Large intestine (tissue), 3 donors: Measurements from ENCODE around the gene LRRC32. TPM values are rescaled to one million over a fixed set of nuclear protein-coding genes. Genes with fewer than 3 reads are reported as not detected.
A peak's percentile ranks its signal among the peaks of the same experiment; 100 is the strongest.

ENCODE experiments used
- DNase-seq, 2 donors: peaks; one replicate each; pipeline versions ENCODE4 v3.0.0 to v3.0.0-alpha.2; 2013
- H3K27ac ChIP-seq: one replicate; pipeline ENCODE4 v1.5.1; 2013; ENCODE audit warnings: low read length
- H3K27me3 ChIP-seq: 2 replicates; pipeline ENCODE4 v1.6.1; 2013; ENCODE audit warnings: low read length; ENCODE audit not compliant: control insufficient read depth, insufficient read depth
- H3K36me3 ChIP-seq: 2 replicates; pipeline ENCODE4 v1.6.1; 2013; ENCODE audit warnings: low read length; ENCODE audit not compliant: control insufficient read depth, insufficient read depth
- H3K4me1 ChIP-seq: one replicate; pipeline ENCODE4 v1.6.1; 2013; ENCODE audit warnings: low read length; ENCODE audit not compliant: control insufficient read depth, insufficient read depth
- H3K4me3 ChIP-seq: one replicate; pipeline ENCODE4 v1.5.1; 2013; ENCODE audit warnings: low read length
- H3K9me3 ChIP-seq: one replicate; pipeline ENCODE4 v1.6.1; 2013; ENCODE audit warnings: mild to moderate bottlenecking, low read depth, low read length, moderate library complexity; ENCODE audit not compliant: control insufficient read depth
- whole genome bisulfite sequencing: methylation state at CpG from one replicate; pipeline ENCODE4 v1.1.5; 2013; ENCODE audit warnings: low lambda C conversion rate; ENCODE audit not compliant: insufficient coverage; 5-methylcytosine and 5-hydroxymethylcytosine counted together
- polyA plus RNA-seq: library from polyadenylated mRNA; unstranded; fragments of 120-200 nt; gene quantifications from one replicate; pipeline ENCODE4 v1.2.1, GENCODE V29; 2013

The LRRC32 gene
- polyA plus RNA-seq, 1 donor, result 11.6 TPM

GRCh38 chr11:76700177-76701100 lies 29.9 kb upstream of the LRRC32 start:
- peak; percentile 13 to 24 for DNase-seq
- peaks cover 2% of the 10 kb centered on the region for H3K27me3 ChIP-seq
- no peak overlapping the region for H3K27ac ChIP-seq
- no peaks in the 10 kb centered on the region for H3K4me1 ChIP-seq
- no peak overlapping the region for H3K4me3 ChIP-seq
- no peaks in the 10 kb centered on the region for H3K9me3 ChIP-seq
- no peaks in the 10 kb centered on the region for H3K36me3 ChIP-seq
- WGBS, result 40% methylated on average over 2 of the region's 16 CpGs

- no peaks in the 10 kb centered on the region for H3K9me3 ChIP-seq
- no peaks in the 10 kb centered on the region for H3K36me3 ChIP-seq
- no peak overlapping the region for H3K4me3 ChIP-seq
- no peak overlapping the region for H3K27ac ChIP-seq
- no peaks in the 10 kb centered on the region for H3K27me3 ChIP-seq
- no peak for DNase-seq
- H3K4me1 ChIP-seq, result no peaks in the 10 kb centered on the region
- no CpG with 5 or more reads among the region's 3 CpGs for WGBS
Observed at GRCh38 chr11:76699451-76700091, 29.0 kb upstream of the LRRC32 start.

- WGBS, result no CpG with 5 or more reads among the region's 17 CpGs
- Histone ChIP-seq H3K27ac (no peak overlapping the region), H3K27me3 (no peaks in the 10 kb centered on the region), H3K4me1 (no peaks in the 10 kb centered on the region), H3K36me3 (no peaks in the 10 kb centered on the region), H3K9me3 (no peaks in the 10 kb centered on the region), H3K4me3 (no peak overlapping the region)
- no peak for DNase-seq
Observed at GRCh38 chr11:76698321-76699043, 27.9 kb upstream of the LRRC32 start.

GRCh38 chr11:76696756-76697155 lies 26.2 kb upstream of the LRRC32 start:
- Histone ChIP-seq H3K9me3 (no peaks in the 10 kb centered on the region), H3K36me3 (no peaks in the 10 kb centered on the region), H3K4me3 (no peak overlapping the region), H3K27me3 (no peaks in the 10 kb centered on the region), H3K4me1 (no peaks in the 10 kb centered on the region), H3K27ac (no peak overlapping the region)
- no peak for DNase-seq
- no CpG with 5 or more reads among the region's 12 CpGs for WGBS

- no CpG with 5 or more reads among the region's 6 CpGs for WGBS
- Histone ChIP-seq H3K36me3 (no peaks in the 10 kb centered on the region), H3K27ac (no peak overlapping the region), H3K9me3 (no peaks in the 10 kb centered on the region), H3K4me1 (no peaks in the 10 kb centered on the region), H3K4me3 (no peak overlapping the region), H3K27me3 (no peaks in the 10 kb centered on the region)
- no peak for DNase-seq
Observed at GRCh38 chr11:76695771-76696170, 25.2 kb upstream of the LRRC32 start.

GRCh38 chr11:76695133-76695532 lies 24.6 kb upstream of the LRRC32 start:
- Histone ChIP-seq H3K9me3 (no peaks in the 10 kb centered on the region), H3K27ac (no peak overlapping the region), H3K27me3 (no peaks in the 10 kb centered on the region), H3K36me3 (no peaks in the 10 kb centered on the region), H3K4me3 (no peak overlapping the region), H3K4me1 (no peaks in the 10 kb centered on the region)
- no peak for DNase-seq
- WGBS, result 60% methylated on average over 1 of the region's 13 CpGs

GRCh38 chr11:76694664-76695063 lies 24.1 kb upstream of the LRRC32 start:
- Histone ChIP-seq H3K4me1 (no peaks in the 10 kb centered on the region), H3K9me3 (no peaks in the 10 kb centered on the region), H3K27me3 (no peaks in the 10 kb centered on the region), H3K27ac (no peak overlapping the region), H3K36me3 (no peaks in the 10 kb centered on the region), H3K4me3 (no peak overlapping the region)
- WGBS, result 44% methylated on average over 1 of the region's 7 CpGs
- no peak for DNase-seq

GRCh38 chr11:76693806-76694205 lies 23.3 kb upstream of the LRRC32 start:
- Histone ChIP-seq H3K27ac (no peak overlapping the region), H3K27me3 (no peaks in the 10 kb centered on the region), H3K9me3 (no peaks in the 10 kb centered on the region), H3K4me1 (no peaks in the 10 kb centered on the region), H3K36me3 (no peaks in the 10 kb centered on the region), H3K4me3 (no peak overlapping the region)
- no peak for DNase-seq

GRCh38 chr11:76692956-76693355 lies 22.4 kb upstream of the LRRC32 start:
- 100% methylated on average over 1 of the region's 7 CpGs for WGBS
- Histone ChIP-seq H3K4me3 (no peak overlapping the region), H3K27ac (no peak overlapping the region), H3K36me3 (no peaks in the 10 kb centered on the region), H3K9me3 (no peaks in the 10 kb centered on the region), H3K27me3 (no peaks in the 10 kb centered on the region), H3K4me1 (no peaks in the 10 kb centered on the region)
- no peak for DNase-seq

- no peaks in the 10 kb centered on the region for H3K27me3 ChIP-seq
- no peaks in the 10 kb centered on the region for H3K36me3 ChIP-seq
- H3K4me3 ChIP-seq, result no peak overlapping the region
- DNase-seq, result no peak
- H3K27ac ChIP-seq, result no peak overlapping the region
- no peaks in the 10 kb centered on the region for H3K9me3 ChIP-seq
- no CpG with 5 or more reads among the region's 1 CpG for WGBS
- H3K4me1 ChIP-seq, result no peaks in the 10 kb centered on the region
Observed at GRCh38 chr11:76691655-76692054, 21.1 kb upstream of the LRRC32 start.
